Globus pallidus (tissue), 1 donor: ENCODE results near the gene XYLT2.
A peak's percentile ranks its signal among the peaks of the same experiment; 100 is the strongest.

Experiments
- DNase-seq: peaks from one replicate; pipeline ENCODE4 v3.0.0-alpha.2; 2015; ENCODE audit warnings: low spot score

The XYLT2 gene

GRCh38 chr17:50363217-50364060 lies 17.5 kb downstream of the XYLT2 start:
- DNase-seq = peak; percentile 87

GRCh38 chr17:50364061-50364458 lies 18.1 kb downstream of the XYLT2 start:
- no peak for DNase-seq

- no peak for DNase-seq
Measured at GRCh38 chr17:50364715-50365114, 18.8 kb downstream of the XYLT2 start.

- no peak for DNase-seq
Measured at GRCh38 chr17:50365165-50365564, 19.2 kb downstream of the XYLT2 start.

GRCh38 chr17:50365649-50366393 lies 19.9 kb downstream of the XYLT2 start:
- no peak for DNase-seq

- no peak for DNase-seq
Measured at GRCh38 chr17:50367401-50367800, 21.5 kb downstream of the XYLT2 start.

GRCh38 chr17:50370052-50370451 lies 24.1 kb downstream of the XYLT2 start:
- no peak for DNase-seq

- DNase-seq = no peak
Measured at GRCh38 chr17:50371526-50371925, 25.6 kb downstream of the XYLT2 start.

GRCh38 chr17:50372222-50372757 lies 26.4 kb downstream of the XYLT2 start:
- DNase-seq = no peak

GRCh38 chr17:50372758-50373556 lies 27.0 kb downstream of the XYLT2 start, which contains the start of the genes EME1 and MRPL27:
Gene EME1 (plus strand): TSS chr17:50373229. CDS start chr17:50375209, 1,980 bp downstream.
Gene MRPL27 (minus strand): TSS chr17:50373184. CDS start chr17:50373170, 14 bp downstream.
- peak; percentile 84 for DNase-seq

GRCh38 chr17:50373705-50374104 lies 27.8 kb downstream of the XYLT2 start:
- DNase-seq = no peak

GRCh38 chr17:50375858-50376538 lies 30.1 kb downstream of the XYLT2 start:
- no peak for DNase-seq

- DNase-seq = no peak
Measured at GRCh38 chr17:50379351-50380132, 33.6 kb downstream of the XYLT2 start.

- DNase-seq = no peak
Measured at GRCh38 chr17:50380369-50381259, 34.7 kb downstream of the XYLT2 start.

- no peak for DNase-seq
Measured at GRCh38 chr17:50381260-50381815, 35.4 kb downstream of the XYLT2 start.

- DNase-seq = no peak
Measured at GRCh38 chr17:50381920-50382319, 36.0 kb downstream of the XYLT2 start.

GRCh38 chr17:50382931-50383330 lies 37.0 kb downstream of the XYLT2 start:
- DNase-seq = no peak

- no peak for DNase-seq
Measured at GRCh38 chr17:50386510-50386909, 40.6 kb downstream of the XYLT2 start.

- DNase-seq = no peak
Measured at GRCh38 chr17:50388728-50389127, 42.8 kb downstream of the XYLT2 start.
